Transverse colon (tissue), 4 donors: Measurements from ENCODE around the gene TP53BP1. TPM values are rescaled to one million over a fixed set of nuclear protein-coding genes. Genes with fewer than 3 reads are reported as not detected.
"Not testable (repeated sequence)": the region's sequence is repeated elsewhere in the genome, so short reads cannot be mapped to it uniquely, and the experiment has no call there.

Experiments
- DNase-seq: peaks from one replicate; pipeline ENCODE4 v3.0.0-alpha.2; 2019
- H3K27ac ChIP-seq, 4 donors: fragments of 200-600 bp; sonication (generic); 2 replicates each; pipeline ENCODE4 v1.5.1; 2016 to 2018; ENCODE audit warnings: inconsistent platforms in 4 of 4
- H3K27me3 ChIP-seq: fragments of 200-600 bp; sonication (generic); 2 replicates; pipeline ENCODE4 v1.5.1; 2017; ENCODE audit warnings: inconsistent platforms
- H3K36me3 ChIP-seq, 4 donors: fragments of 200-600 bp; sonication (generic); 2 replicates each; pipeline ENCODE4 v1.5.1; 2017 to 2019; ENCODE audit warnings: inconsistent platforms in 4 of 4
- H3K4me1 ChIP-seq, 4 donors: fragments of 200-600 bp; sonication (generic); 2 replicates each; pipeline ENCODE4 v1.5.1; 2017 to 2020; ENCODE audit warnings: inconsistent platforms in 4 of 4
- H3K4me3 ChIP-seq, 4 donors: fragments of 200-600 bp; sonication (generic); 1 replicate in 1 of 4; 2 replicates in 3 of 4; pipeline versions ENCODE4 v1.5.1 to v1.6.1; 2017 to 2019; ENCODE audit warnings: inconsistent platforms in 4 of 4
- H3K9me3 ChIP-seq, 2 donors: fragments of 200-600 bp; sonication (generic); 2 replicates each; pipeline ENCODE4 v1.5.1; 2017 to 2019; ENCODE audit warnings: inconsistent platforms in 2 of 2
- CTCF ChIP-seq, 5 experiments: fragments of 200-600 bp in 3 of 5; fragments of 450-650 bp in 2 of 5; sonication (generic) in 3 of 5; IDR thresholded peaks; 1 replicate in 2 of 5; 2 replicates in 3 of 5; pipeline ENCODE4 v1.5.1; 2016 to 2017; ENCODE audit warnings: antibody characterized with exemption in 5 of 5, inconsistent platforms in 3 of 5, mild to moderate bottlenecking in 2 of 5, moderate library complexity in 1 of 5
- EP300 ChIP-seq: sonication (generic); formaldehyde crosslinking; IDR thresholded peaks from one replicate; pipeline ENCODE4 v1.6.1; 2017; ENCODE audit warnings: antibody characterized with exemption, low read depth
- POLR2A ChIP-seq: fragments of 450-650 bp; IDR thresholded peaks from one replicate; pipeline ENCODE4 v1.6.1; 2016; ENCODE audit warnings: antibody characterized with exemption, mild to moderate bottlenecking, moderate library complexity
- POLR2AphosphoS5 ChIP-seq, 3 donors: sonication (generic); formaldehyde crosslinking; IDR thresholded peaks; one replicate each; pipeline ENCODE4 v1.6.1; 2016; ENCODE audit warnings: antibody characterized with exemption in 3 of 3
- WGBS, 2 donors: methylation state at CpG; one replicate each; pipeline ENCODE4 v1.1.5; 2018; ENCODE audit warnings: low coverage in 1 of 2; 5-methylcytosine and 5-hydroxymethylcytosine counted together
- in situ Hi-C, 4 donors: fragments of 200-750 bp; cut with MboI; loops; one replicate each; pipeline versions ENCODE4 v1.15.0 to v1.15.1; 2017; ENCODE audit warnings: low sequenced_read_pairs in 3 of 4, low pct_ligation_motif_present in 1 of 4, low pct_unique_long_range_greater_than_20kb in 1 of 4
- intact Hi-C: fragments of 100-400 bp; cut with DNase I; formaldehyde crosslinking; loops from one replicate; pipeline ENCODE4 v1.15.1; 2023; ENCODE audit warnings: low total_unique reads
- total RNA-seq, 4 donors: library from RNA; depleted of rRNA; stranded (reverse); fragments of >200 nt; gene quantifications; one replicate each; pipeline ENCODE4 v1.1.0, GENCODE V29; 2016

The TP53BP1 gene
- total RNA-seq, 4 donors from 2014 or later: 25.1 to 40.8 (median 33.7) TPM

GRCh38 chr15:43534897-43535296 lies 41.9 kb upstream of the TP53BP1 start:
- intact Hi-C loops: no loop called here
- Histone ChIP-seq H3K4me3 (no peak overlapping the region), H3K9me3 (no peaks in the 10 kb centered on the region), H3K27ac (no peak overlapping the region), H3K27me3 (no peaks in the 10 kb centered on the region), H3K4me1 (peaks cover 0 to 21% (median 10%) of the 10 kb centered on the region in 4 donors), H3K36me3 (no peaks in the 10 kb centered on the region)
- DNase-seq: no peak
- 86% methylated on average over 3 of the region's 3 CpGs; no CpG with 5 or more reads in 1 of the 2 donors for WGBS, 2 donors
- in situ Hi-C loops: no loop called here
- TF ChIP-seq POLR2A (no peak), CTCF (IDR thresholded peaks at IDR 0.05) (no peak), POLR2AphosphoS5 (IDR thresholded peaks at IDR 0.05) (no peak), EP300 (no peak)

- H3K27me3 ChIP-seq, H3K4me3 ChIP-seq, H3K9me3 ChIP-seq, DNase-seq, H3K36me3 ChIP-seq, intact Hi-C loops, in situ Hi-C loops: not testable (repeated sequence)
- peaks cover 0 to 21% (median 10%) of the 10 kb centered on the region in 4 donors for H3K4me1 ChIP-seq
- 48 to 60% methylated on average over 2 to 5 of the region's 5 CpGs for WGBS, 2 donors
- peak overlapping the region in 1 of 4 donors; percentile 8 for H3K27ac ChIP-seq
These were observed 39.9 kb upstream of the TP53BP1 start for GRCh38 chr15:43532826-43533225.

- TF ChIP-seq CTCF (IDR thresholded peaks at IDR 0.05): no peak
- no peak for TF ChIP-seq POLR2AphosphoS5 (IDR thresholded peaks at IDR 0.05)
- TF ChIP-seq POLR2A: no peak
- no peak for TF ChIP-seq EP300
- Histone ChIP-seq H3K27ac (no peak overlapping the region), H3K36me3 (no peaks in the 10 kb centered on the region), H3K4me3 (no peak overlapping the region), H3K9me3 (no peaks in the 10 kb centered on the region), H3K4me1 (peaks cover 0 to 21% (median 10%) of the 10 kb centered on the region in 4 donors), H3K27me3 (no peaks in the 10 kb centered on the region)
- intact Hi-C loops: no loop called here
- in situ Hi-C loops: no loop called here
- no peak for DNase-seq
- 29 to 32% methylated on average over 5 to 7 of the region's 7 CpGs for WGBS, 2 donors
These were observed 38.2 kb upstream of the TP53BP1 start for GRCh38 chr15:43531018-43531670.

- 91% methylated on average over 12 of the region's 12 CpGs; no CpG with 5 or more reads in 1 of the 2 donors for WGBS, 2 donors
- Histone ChIP-seq H3K36me3 (no peaks in the 10 kb centered on the region), H3K27me3 (no peaks in the 10 kb centered on the region), H3K4me1 (peaks cover 0 to 21% (median 10%) of the 10 kb centered on the region in 4 donors), H3K9me3 (no peaks in the 10 kb centered on the region), H3K27ac (no peak overlapping the region), H3K4me3 (no peak overlapping the region)
- TF ChIP-seq CTCF (IDR thresholded peaks at IDR 0.05): no peak
- no peak for TF ChIP-seq EP300
- no peak for TF ChIP-seq POLR2A
- no peak for TF ChIP-seq POLR2AphosphoS5 (IDR thresholded peaks at IDR 0.05)
- in situ Hi-C loops (no loop called here), intact Hi-C loops (no loop called here)
- no peak for DNase-seq
These were observed 36.8 kb upstream of the TP53BP1 start for GRCh38 chr15:43529587-43530345.
